BE2C (cell line): ENCODE measurements around the gene TCP11.

Experiments
- DNase-seq: peaks from one replicate; pipeline ENCODE4 v3.0.0-alpha.2; 2020
- H3K27me3 ChIP-seq: fragments of 250-450 bp; sonication (Bioruptor Pico); 2 replicates; pipeline ENCODE4 v1.5.1; 2020; ENCODE audit warnings: mild to moderate bottlenecking
- H3K36me3 ChIP-seq: fragments of 250-450 bp; sonication (Bioruptor Pico); 2 replicates; pipeline ENCODE4 v1.5.1; 2020; ENCODE audit warnings: mild to moderate bottlenecking
- H3K4me1 ChIP-seq: fragments of 250-450 bp; sonication (Bioruptor Pico); 2 replicates; pipeline ENCODE4 v1.5.1; 2020
- H3K4me3 ChIP-seq: 2 replicates; pipeline ENCODE4 v1.5.1; 2011; ENCODE audit warnings: low read depth, low read length
- H3K9me3 ChIP-seq: fragments of 250-450 bp; sonication (Bioruptor Pico); 2 replicates; pipeline ENCODE4 v1.5.1; 2020
- TF ChIP-seq, protein P1 (sequence below): IDR thresholded peaks from 2 replicates; pipeline ENCODE4 v1.5.1; 2012; ENCODE audit warnings: mild to moderate bottlenecking, low read depth, low read length

TCP11 gene

DNA sequence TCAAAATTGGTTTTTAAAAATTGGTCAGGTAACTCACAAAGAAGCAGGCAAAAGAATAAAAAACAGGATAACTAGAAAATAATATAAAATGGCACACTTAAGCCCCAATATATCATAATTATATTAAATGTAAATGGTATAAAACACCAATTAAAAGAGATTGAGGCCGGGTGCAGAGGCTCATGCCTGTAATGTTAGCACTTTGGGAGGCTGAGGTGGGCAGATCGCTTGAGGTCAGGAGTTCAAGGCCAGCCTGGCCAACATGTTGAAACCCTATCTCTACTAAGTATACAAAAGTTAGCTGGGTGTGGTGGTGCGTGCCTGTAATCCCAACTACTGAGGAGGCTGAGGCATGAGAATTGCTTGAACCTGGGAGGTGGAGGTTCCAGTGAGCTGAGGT, 36.1 kb downstream of the TCP11 start:
- Histone ChIP-seq H3K27me3 (no peaks in the 10 kb centered on the region; the same call in 1 of the 2 replicates), H3K9me3 (no peaks in the 10 kb centered on the region), H3K4me1 (no peaks in the 10 kb centered on the region), H3K4me3 (no peak overlapping the region), H3K36me3 (no peaks in the 10 kb centered on the region)
- no peak for DNase-seq
- TF ChIP-seq, protein P1, sequence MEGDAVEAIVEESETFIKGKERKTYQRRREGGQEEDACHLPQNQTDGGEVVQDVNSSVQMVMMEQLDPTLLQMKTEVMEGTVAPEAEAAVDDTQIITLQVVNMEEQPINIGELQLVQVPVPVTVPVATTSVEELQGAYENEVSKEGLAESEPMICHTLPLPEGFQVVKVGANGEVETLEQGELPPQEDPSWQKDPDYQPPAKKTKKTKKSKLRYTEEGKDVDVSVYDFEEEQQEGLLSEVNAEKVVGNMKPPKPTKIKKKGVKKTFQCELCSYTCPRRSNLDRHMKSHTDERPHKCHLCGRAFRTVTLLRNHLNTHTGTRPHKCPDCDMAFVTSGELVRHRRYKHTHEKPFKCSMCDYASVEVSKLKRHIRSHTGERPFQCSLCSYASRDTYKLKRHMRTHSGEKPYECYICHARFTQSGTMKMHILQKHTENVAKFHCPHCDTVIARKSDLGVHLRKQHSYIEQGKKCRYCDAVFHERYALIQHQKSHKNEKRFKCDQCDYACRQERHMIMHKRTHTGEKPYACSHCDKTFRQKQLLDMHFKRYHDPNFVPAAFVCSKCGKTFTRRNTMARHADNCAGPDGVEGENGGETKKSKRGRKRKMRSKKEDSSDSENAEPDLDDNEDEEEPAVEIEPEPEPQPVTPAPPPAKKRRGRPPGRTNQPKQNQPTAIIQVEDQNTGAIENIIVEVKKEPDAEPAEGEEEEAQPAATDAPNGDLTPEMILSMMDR: no peak

DNA sequence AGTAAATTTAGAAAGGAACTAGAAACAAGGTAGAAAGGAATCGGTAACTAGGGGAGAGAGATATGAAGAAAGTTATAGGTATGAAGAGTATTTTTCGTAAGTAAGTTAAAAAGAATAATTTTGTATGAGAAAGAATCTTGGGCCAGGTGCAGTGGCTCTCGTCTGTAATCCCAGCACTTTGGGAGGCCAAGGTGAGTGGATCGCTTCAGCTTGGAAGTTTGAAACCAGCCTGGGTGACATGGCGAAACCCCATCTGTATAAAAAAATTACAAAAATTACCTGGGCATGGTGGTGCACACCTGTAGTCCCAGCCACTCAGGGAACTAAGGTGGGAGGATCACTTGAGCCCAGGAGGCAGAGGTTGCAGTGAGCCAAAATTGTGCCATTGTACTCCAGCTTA, 42.0 kb downstream of the TCP11 start:
- H3K4me3 ChIP-seq: no peak overlapping the region
- H3K36me3 ChIP-seq: no peaks in the 10 kb centered on the region
- DNase-seq: no peak
- H3K9me3 ChIP-seq: no peaks in the 10 kb centered on the region
- TF ChIP-seq, protein P1: no peak
- no peaks in the 10 kb centered on the region for H3K27me3 ChIP-seq
- peaks cover 3% of the 10 kb centered on the region for H3K4me1 ChIP-seq

DNA sequence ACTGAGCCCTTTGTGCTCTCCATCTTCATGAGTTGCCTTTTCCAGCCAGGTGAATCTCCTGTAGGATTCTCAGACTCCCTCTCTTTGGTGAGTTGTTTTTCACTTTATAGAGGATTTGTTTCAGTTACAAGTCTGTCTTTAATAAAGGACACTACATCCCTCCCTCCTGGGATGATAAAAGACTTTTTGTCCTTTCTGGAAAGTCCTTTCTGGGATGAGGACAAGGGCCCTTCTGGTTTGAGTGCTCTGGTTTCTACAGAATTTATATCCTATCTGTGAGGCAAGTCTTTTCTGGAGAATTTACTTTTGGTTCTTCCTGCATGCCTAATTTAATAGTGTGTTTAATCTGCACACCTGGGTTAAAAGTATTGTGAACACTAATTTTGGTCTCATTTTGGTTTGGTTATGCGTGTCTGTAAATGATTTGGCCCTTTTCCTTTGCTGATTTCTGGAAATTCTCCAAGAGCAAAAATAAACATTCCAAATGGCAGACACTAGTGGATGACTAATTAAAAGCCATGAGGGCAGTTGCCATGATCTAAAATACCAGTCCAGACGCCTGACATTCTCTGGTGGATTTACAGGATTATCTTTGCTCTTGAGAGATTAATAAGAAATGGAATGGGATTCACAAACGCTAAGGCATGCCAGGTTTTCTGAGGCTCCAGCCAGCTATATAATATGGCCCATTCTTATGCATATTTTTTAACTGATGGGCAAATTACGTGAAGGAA, 44.8 kb downstream of the TCP11 start:
- TF ChIP-seq, protein P1: no peak
- no peak for DNase-seq
- peaks cover 3% of the 10 kb centered on the region for H3K4me1 ChIP-seq

DNA sequence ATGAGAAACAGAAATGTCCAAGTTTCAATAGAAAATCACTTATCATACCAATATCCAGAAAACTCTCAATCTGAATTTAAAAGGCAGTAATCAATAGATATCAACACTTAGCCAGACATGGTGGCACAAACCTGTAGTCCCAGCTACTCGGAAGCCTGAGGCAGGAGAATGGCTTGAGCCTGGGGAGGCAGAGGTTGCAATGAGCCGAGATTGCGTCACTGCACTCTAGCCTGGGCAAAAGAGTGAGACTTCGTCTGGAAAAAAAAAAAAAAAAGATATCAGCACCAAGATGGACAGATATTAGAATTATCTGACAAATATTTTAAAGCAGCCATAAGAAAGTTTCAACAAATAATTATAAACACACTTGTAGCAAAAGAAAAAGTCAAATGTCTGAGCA, 47.0 kb downstream of the TCP11 start:
- Histone ChIP-seq H3K9me3 (no peaks in the 10 kb centered on the region), H3K27me3 (no peaks in the 10 kb centered on the region), H3K36me3 (no peaks in the 10 kb centered on the region), H3K4me3 (no peak overlapping the region), H3K4me1 (peaks cover 3% of the 10 kb centered on the region)
- TF ChIP-seq, protein P1: no peak
- no peak for DNase-seq

More for the DNA sequence above, 44.8 kb downstream of the TCP11 start:
- Histone ChIP-seq H3K4me3 (no peak overlapping the region), H3K9me3 (no peaks in the 10 kb centered on the region), H3K36me3 (no peaks in the 10 kb centered on the region), H3K27me3 (no peaks in the 10 kb centered on the region)

DNA sequence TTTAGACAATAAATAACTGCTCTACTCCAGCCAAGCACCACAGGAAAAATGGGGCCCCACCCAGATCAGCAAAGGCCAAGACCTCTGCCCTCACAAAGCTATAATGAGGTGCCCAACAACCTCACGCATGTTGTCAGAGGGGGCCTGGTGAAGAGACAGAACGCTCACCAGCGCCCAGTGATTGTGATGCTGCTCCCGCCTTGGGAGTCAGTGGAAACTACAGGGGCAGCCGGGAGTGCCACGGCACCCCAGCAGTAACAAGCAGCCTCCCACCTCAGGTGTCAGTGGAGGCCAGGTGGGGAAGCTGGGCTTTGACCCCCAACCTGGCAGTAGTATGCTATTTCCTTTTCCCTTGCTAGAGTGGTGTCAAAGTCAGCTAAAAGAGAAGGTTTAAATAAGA, 47.4 kb downstream of the TCP11 start:
- no peaks in the 10 kb centered on the region for H3K27me3 ChIP-seq
- no peaks in the 10 kb centered on the region for H3K36me3 ChIP-seq
- peaks cover 3% of the 10 kb centered on the region for H3K4me1 ChIP-seq
- H3K9me3 ChIP-seq: no peaks in the 10 kb centered on the region
- no peak for DNase-seq
- H3K4me3 ChIP-seq: no peak overlapping the region
- TF ChIP-seq, protein P1: no peak

DNA sequence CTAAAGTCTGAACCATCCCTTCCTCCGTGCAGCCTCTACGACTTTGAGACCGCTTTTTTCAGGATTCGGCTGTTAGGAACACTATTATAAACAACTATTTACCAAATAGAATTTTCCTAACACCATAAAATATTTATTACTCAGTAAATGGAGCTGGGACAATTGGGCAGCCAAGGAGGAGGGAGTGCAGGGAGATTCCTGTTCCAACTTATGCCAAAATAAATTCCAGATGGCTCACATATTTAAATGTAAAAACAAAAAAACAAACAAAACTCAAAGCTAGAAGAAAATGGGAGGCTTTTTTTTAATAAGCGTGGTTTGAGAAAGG, 48.1 kb downstream of the TCP11 start:
- no peak for DNase-seq
- H3K36me3 ChIP-seq: no peaks in the 10 kb centered on the region
- H3K9me3 ChIP-seq: no peaks in the 10 kb centered on the region
- TF ChIP-seq, protein P1: no peak
- no peak overlapping the region for H3K4me3 ChIP-seq
- H3K27me3 ChIP-seq: no peaks in the 10 kb centered on the region
- peaks cover 3% of the 10 kb centered on the region for H3K4me1 ChIP-seq
